Kidney capillary endothelial cell (primary cell): Measurements from ENCODE around the gene POLR2L.

Experiments used
- DNase-seq: peaks from one replicate; pipeline ENCODE4 v3.0.0-alpha.2; 2018; ENCODE audit warnings: low spot score

The POLR2L gene

GRCh38 chr11:868802-869201, 26.5 kb upstream of the POLR2L start:
- DNase-seq: no peak

- DNase-seq: no peak
These were observed 26.1 kb upstream of the POLR2L start for GRCh38 chr11:868394-868793.

GRCh38 chr11:867856-868358, 25.6 kb upstream of the POLR2L start:
- DNase-seq: no peak

- DNase-seq: no peak
These were observed 24.2 kb upstream of the POLR2L start for GRCh38 chr11:866481-866880.

- no peak for DNase-seq
These were observed 23.4 kb upstream of the POLR2L start for GRCh38 chr11:865462-866430.

GRCh38 chr11:864898-865297, 22.6 kb upstream of the POLR2L start:
- DNase-seq: no peak

GRCh38 chr11:863910-864827, 21.8 kb upstream of the POLR2L start:
- DNase-seq: no peak

- DNase-seq: no peak
These were observed 20.9 kb upstream of the POLR2L start for GRCh38 chr11:863023-863909.

GRCh38 chr11:862696-863022, 20.3 kb upstream of the POLR2L start:
- DNase-seq: no peak

- DNase-seq: no peak
These were observed 19.8 kb upstream of the POLR2L start for GRCh38 chr11:862081-862661.

- DNase-seq: no peak
These were observed 18.8 kb upstream of the POLR2L start for GRCh38 chr11:861105-861479.

GRCh38 chr11:860234-861104, 18.1 kb upstream of the POLR2L start:
- no peak for DNase-seq

- DNase-seq: no peak
These were observed 17.2 kb upstream of the POLR2L start for GRCh38 chr11:859394-860131.

GRCh38 chr11:858762-859339, 16.5 kb upstream of the POLR2L start:
- no peak for DNase-seq

GRCh38 chr11:858053-858761, 15.9 kb upstream of the POLR2L start:
- no peak for DNase-seq

GRCh38 chr11:856397-856796, 14.1 kb upstream of the POLR2L start:
- DNase-seq: no peak

GRCh38 chr11:855796-856195, 13.5 kb upstream of the POLR2L start:
- DNase-seq: no peak

GRCh38 chr11:855330-855674, 13.0 kb upstream of the POLR2L start:
- DNase-seq: no peak
